Measurements from ENCODE around the gene KRIT1.

The KRIT1 gene

GRCh38 chr7:92246360-92247101 is 817 bp upstream of the KRIT1 start:
- peaks cover 15% of the 10 kb centered on the region for H3K4me1 ChIP-seq (ENCODE audit: control insufficient read depth, insufficient read depth, low read length)
- H3K9me3 ChIP-seq (ENCODE audit: control insufficient read depth, insufficient read depth, low read depth, low read length) = no peaks in the 10 kb centered on the region
- H3K9ac ChIP-seq (ENCODE audit: low read length) = peak overlapping the region; percentile 92
- H3K36me3 ChIP-seq (ENCODE audit: control insufficient read depth, insufficient read depth, low read length) = 0 out of 2 replicates have a peak, but pooled peaks cover 3% of the 10 kb centered on the region
- peak overlapping the region; percentile 87 for H3K4me3 ChIP-seq (ENCODE audit: low read depth, low read length)
- H3K27ac ChIP-seq (ENCODE audit: low read depth, low read length) = no peak overlapping the region
- H3K27me3 ChIP-seq (ENCODE audit: control insufficient read depth, insufficient read depth, low read length) = no peaks in the 10 kb centered on the region

- Histone ChIP-seq H3K27ac (ENCODE audit: low read depth, low read length) (peak overlapping the region; percentile 91), H3K27me3 (ENCODE audit: control insufficient read depth, insufficient read depth, low read length) (no peaks in the 10 kb centered on the region), H3K9ac (ENCODE audit: low read length) (peak overlapping the region; percentile 92), H3K4me1 (ENCODE audit: control insufficient read depth, insufficient read depth, low read length) (peaks cover 15% of the 10 kb centered on the region), H3K9me3 (ENCODE audit: control insufficient read depth, insufficient read depth, low read depth, low read length) (no peaks in the 10 kb centered on the region), H3K4me3 (ENCODE audit: low read depth, low read length) (peak overlapping the region; percentile 87), H3K36me3 (ENCODE audit: control insufficient read depth, insufficient read depth, low read length) (peaks cover 17% of the 10 kb centered on the region)
These were observed 767 bp downstream of the KRIT1 start for GRCh38 chr7:92244808-92245486.

GRCh38 chr7:92242972-92243371 is 2.7 kb downstream of the KRIT1 start:
- no peak overlapping the region for H3K27ac ChIP-seq (ENCODE audit: low read depth, low read length)
- H3K36me3 ChIP-seq (ENCODE audit: control insufficient read depth, insufficient read depth, low read length) = peaks cover 34% of the 10 kb centered on the region
- no peaks in the 10 kb centered on the region for H3K9me3 ChIP-seq (ENCODE audit: control insufficient read depth, insufficient read depth, low read depth, low read length)
- H3K9ac ChIP-seq (ENCODE audit: low read length) = no peak overlapping the region
- no peaks in the 10 kb centered on the region for H3K27me3 ChIP-seq (ENCODE audit: control insufficient read depth, insufficient read depth, low read length)
- no peak overlapping the region for H3K4me3 ChIP-seq (ENCODE audit: low read depth, low read length)
- peaks cover 12% of the 10 kb centered on the region for H3K4me1 ChIP-seq (ENCODE audit: control insufficient read depth, insufficient read depth, low read length)

DNA sequence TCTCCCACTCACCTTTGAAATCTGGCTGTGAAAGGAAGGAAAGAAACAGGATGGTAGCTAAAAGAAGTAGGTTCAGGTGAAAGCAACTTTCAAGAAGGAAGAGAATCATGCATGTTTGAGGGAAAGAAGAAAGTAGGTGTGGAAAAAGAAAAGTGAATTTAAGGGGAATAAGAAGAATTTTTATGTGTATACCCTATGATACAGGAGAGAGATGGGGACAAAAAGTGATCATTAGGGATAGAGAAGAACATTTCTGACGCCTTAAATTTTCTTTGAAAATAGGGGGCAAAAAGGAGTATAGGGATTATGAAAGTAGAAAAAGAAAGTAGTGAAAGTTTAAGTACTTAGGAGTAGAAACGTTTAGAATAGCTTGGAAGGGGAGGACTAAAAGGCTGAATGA is 15.2 kb downstream of the KRIT1 start:
- H3K36me3 ChIP-seq (ENCODE audit: control insufficient read depth, insufficient read depth, low read length) = peaks cover 61% of the 10 kb centered on the region
- no peaks in the 10 kb centered on the region for H3K9me3 ChIP-seq (ENCODE audit: control insufficient read depth, insufficient read depth, low read depth, low read length)

GRCh38 chr7:92228742-92229141 is 17.0 kb downstream of the KRIT1 start:
- peaks cover 57% of the 10 kb centered on the region for H3K36me3 ChIP-seq (ENCODE audit: control insufficient read depth, insufficient read depth, low read length)
- H3K4me1 ChIP-seq (ENCODE audit: control insufficient read depth, insufficient read depth, low read length) = no peaks in the 10 kb centered on the region
- no peak overlapping the region for H3K27ac ChIP-seq (ENCODE audit: low read depth, low read length)
- H3K9ac ChIP-seq (ENCODE audit: low read length) = no peak overlapping the region
- no peak overlapping the region for H3K4me3 ChIP-seq (ENCODE audit: low read depth, low read length)
- no peaks in the 10 kb centered on the region for H3K27me3 ChIP-seq (ENCODE audit: control insufficient read depth, insufficient read depth, low read length)
- no peaks in the 10 kb centered on the region for H3K9me3 ChIP-seq (ENCODE audit: control insufficient read depth, insufficient read depth, low read depth, low read length)

More for the DNA sequence above, 15.2 kb downstream of the KRIT1 start:
- no peaks in the 10 kb centered on the region for H3K4me1 ChIP-seq (ENCODE audit: control insufficient read depth, insufficient read depth, low read length)
- H3K27ac ChIP-seq (ENCODE audit: low read depth, low read length) = no peak overlapping the region
- no peak overlapping the region for H3K9ac ChIP-seq (ENCODE audit: low read length)
- no peak overlapping the region for H3K4me3 ChIP-seq (ENCODE audit: low read depth, low read length)
- H3K27me3 ChIP-seq (ENCODE audit: control insufficient read depth, insufficient read depth, low read length) = no peaks in the 10 kb centered on the region

- Histone ChIP-seq H3K9ac (ENCODE audit: low read length) (no peak overlapping the region), H3K9me3 (ENCODE audit: control insufficient read depth, insufficient read depth, low read depth, low read length) (no peaks in the 10 kb centered on the region), H3K4me3 (ENCODE audit: low read depth, low read length) (no peak overlapping the region), H3K36me3 (ENCODE audit: control insufficient read depth, insufficient read depth, low read length) (peaks cover 56% of the 10 kb centered on the region), H3K4me1 (ENCODE audit: control insufficient read depth, insufficient read depth, low read length) (no peaks in the 10 kb centered on the region), H3K27me3 (ENCODE audit: control insufficient read depth, insufficient read depth, low read length) (no peaks in the 10 kb centered on the region), H3K27ac (ENCODE audit: low read depth, low read length) (no peak overlapping the region)
These were observed 17.6 kb downstream of the KRIT1 start for GRCh38 chr7:92228100-92228499.

GRCh38 chr7:92226981-92227380 is 18.7 kb downstream of the KRIT1 start:
- Histone ChIP-seq H3K4me1 (ENCODE audit: control insufficient read depth, insufficient read depth, low read length) (no peaks in the 10 kb centered on the region), H3K27me3 (ENCODE audit: control insufficient read depth, insufficient read depth, low read length) (no peaks in the 10 kb centered on the region), H3K9ac (ENCODE audit: low read length) (no peak overlapping the region), H3K9me3 (ENCODE audit: control insufficient read depth, insufficient read depth, low read depth, low read length) (no peaks in the 10 kb centered on the region), H3K36me3 (ENCODE audit: control insufficient read depth, insufficient read depth, low read length) (peaks cover 59% of the 10 kb centered on the region), H3K4me3 (ENCODE audit: low read depth, low read length) (no peak overlapping the region), H3K27ac (ENCODE audit: low read depth, low read length) (no peak overlapping the region)

- Histone ChIP-seq H3K9ac (ENCODE audit: low read length) (no peak overlapping the region), H3K4me3 (ENCODE audit: low read depth, low read length) (no peak overlapping the region), H3K36me3 (ENCODE audit: control insufficient read depth, insufficient read depth, low read length) (peaks cover 79% of the 10 kb centered on the region), H3K27me3 (ENCODE audit: control insufficient read depth, insufficient read depth, low read length) (no peaks in the 10 kb centered on the region), H3K27ac (ENCODE audit: low read depth, low read length) (no peak overlapping the region), H3K4me1 (ENCODE audit: control insufficient read depth, insufficient read depth, low read length) (no peaks in the 10 kb centered on the region), H3K9me3 (ENCODE audit: control insufficient read depth, insufficient read depth, low read depth, low read length) (no peaks in the 10 kb centered on the region)
These were observed 23.9 kb downstream of the KRIT1 start for GRCh38 chr7:92221766-92222165.

DNA sequence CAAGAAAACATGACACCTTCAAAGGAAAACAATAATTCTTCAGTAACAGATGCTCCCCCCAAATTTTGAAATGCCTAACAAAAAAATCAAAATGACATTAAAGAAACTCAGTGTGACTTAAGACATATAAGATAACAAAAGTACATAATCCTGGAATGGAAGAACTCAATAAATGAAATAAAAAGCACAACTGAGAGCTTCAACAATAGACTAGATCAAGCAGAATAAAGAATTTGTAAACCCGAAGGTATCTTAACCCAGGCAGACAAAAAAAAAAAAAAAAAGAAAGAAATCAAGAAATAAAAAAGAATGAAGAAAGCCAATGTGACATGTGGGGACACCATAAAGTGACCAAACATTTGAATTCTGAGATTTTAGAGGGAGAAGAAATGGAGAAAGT is 39.0 kb downstream of the KRIT1 start:
- Histone ChIP-seq H3K4me1 (ENCODE audit: control insufficient read depth, insufficient read depth, low read length) (no peaks in the 10 kb centered on the region), H3K4me3 (ENCODE audit: low read depth, low read length) (no peak overlapping the region), H3K27ac (ENCODE audit: low read depth, low read length) (no peak overlapping the region), H3K9ac (ENCODE audit: low read length) (no peak overlapping the region), H3K9me3 (ENCODE audit: control insufficient read depth, insufficient read depth, low read depth, low read length) (no peaks in the 10 kb centered on the region), H3K36me3 (ENCODE audit: control insufficient read depth, insufficient read depth, low read length) (peaks cover 42% of the 10 kb centered on the region), H3K27me3 (ENCODE audit: control insufficient read depth, insufficient read depth, low read length) (no peaks in the 10 kb centered on the region)

DNA sequence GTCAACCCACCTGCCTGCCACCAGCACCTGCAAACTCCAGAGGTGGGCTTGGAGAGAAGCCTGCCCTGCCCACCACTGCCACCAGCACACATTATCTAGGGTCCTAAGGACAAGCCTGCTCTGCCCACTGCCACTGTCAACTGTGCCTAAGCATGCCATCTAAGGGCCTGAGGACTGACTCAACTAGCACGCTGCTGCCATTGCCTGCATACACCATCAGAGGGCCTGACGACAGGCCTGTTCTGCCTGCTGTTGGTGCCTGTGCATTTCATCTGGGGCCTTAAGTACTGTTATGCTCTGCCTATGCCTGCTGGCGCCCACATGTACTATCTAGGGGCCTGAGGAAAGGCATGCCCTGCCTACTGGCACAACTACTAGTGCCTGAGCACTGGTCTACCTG is 39.7 kb downstream of the KRIT1 start:
- no peaks in the 10 kb centered on the region for H3K9me3 ChIP-seq (ENCODE audit: control insufficient read depth, insufficient read depth, low read depth, low read length)
- no peak overlapping the region for H3K9ac ChIP-seq (ENCODE audit: low read length)
- no peaks in the 10 kb centered on the region for H3K4me1 ChIP-seq (ENCODE audit: control insufficient read depth, insufficient read depth, low read length)
- H3K36me3 ChIP-seq (ENCODE audit: control insufficient read depth, insufficient read depth, low read length) = peaks cover 35% of the 10 kb centered on the region
- no peak overlapping the region for H3K4me3 ChIP-seq (ENCODE audit: low read depth, low read length)
- H3K27me3 ChIP-seq (ENCODE audit: control insufficient read depth, insufficient read depth, low read length) = no peaks in the 10 kb centered on the region
- no peak overlapping the region for H3K27ac ChIP-seq (ENCODE audit: low read depth, low read length)

- H3K9ac ChIP-seq (ENCODE audit: low read length) = no peak overlapping the region
- H3K36me3 ChIP-seq (ENCODE audit: control insufficient read depth, insufficient read depth, low read length) = peaks cover 32% of the 10 kb centered on the region
- H3K4me1 ChIP-seq (ENCODE audit: control insufficient read depth, insufficient read depth, low read length) = no peaks in the 10 kb centered on the region
- no peaks in the 10 kb centered on the region for H3K27me3 ChIP-seq (ENCODE audit: control insufficient read depth, insufficient read depth, low read length)
- H3K9me3 ChIP-seq (ENCODE audit: control insufficient read depth, insufficient read depth, low read depth, low read length) = no peaks in the 10 kb centered on the region
- no peak overlapping the region for H3K4me3 ChIP-seq (ENCODE audit: low read depth, low read length)
- no peak overlapping the region for H3K27ac ChIP-seq (ENCODE audit: low read depth, low read length)
These were observed 44.9 kb downstream of the KRIT1 start for GRCh38 chr7:92200791-92201190.

Data from HUES6 (cell line).